Right lobe of liver (tissue), 4 donors: ENCODE data around the gene MYPOP.

Experiments used
- POLR2A ChIP-seq: fragments of 450-650 bp; IDR thresholded peaks from one replicate; pipeline ENCODE4 v1.6.1; 2017; ENCODE audit warnings: antibody characterized with exemption, mild to moderate bottlenecking
- TF ChIP-seq, protein P1 (sequence below), 4 donors: fragments of 200-600 bp in 3 of 4; fragments of 450-650 bp in 1 of 4; IDR thresholded peaks; one replicate each; pipeline versions ENCODE4 v1.5.1 to v1.8.0; 2016 to 2022; ENCODE audit warnings: antibody characterized with exemption in 4 of 4, mild to moderate bottlenecking in 2 of 4
- donor health status: DM: no; HTN: no; CAD: no.
- donor health status: DM: no; HTN: no; CAD: no.
- donor health status: DM: no; HTN: yes; CAD: no.

DNA sequence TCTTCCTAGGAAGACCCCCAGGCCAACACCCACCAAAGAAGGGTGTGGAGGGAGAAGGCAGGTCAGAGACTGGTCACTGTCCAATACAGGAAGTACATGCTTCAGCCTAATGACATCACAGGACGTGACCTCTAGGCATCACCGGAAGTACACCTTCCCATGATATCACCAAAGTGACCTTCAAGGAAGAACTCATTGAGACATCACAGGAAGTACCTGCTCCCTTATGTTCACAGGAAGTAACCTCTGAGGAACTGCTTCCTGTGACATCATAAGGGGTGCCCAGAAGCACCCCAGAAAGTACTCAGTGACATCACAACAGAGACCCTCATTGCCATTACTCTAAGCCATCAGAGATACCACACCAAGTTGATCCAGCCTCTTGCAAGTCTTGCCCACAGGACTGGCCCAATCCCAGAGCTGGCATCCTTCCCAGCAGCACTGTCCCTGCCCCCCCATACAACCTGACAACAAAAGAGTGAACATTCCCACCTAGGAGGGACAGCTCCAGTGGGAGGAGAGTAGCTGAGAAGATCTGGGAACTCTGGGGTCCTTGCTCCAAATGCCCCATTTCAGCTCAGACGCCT lies 36.4 kb upstream of the MYPOP start:
- TF ChIP-seq, protein P1, sequence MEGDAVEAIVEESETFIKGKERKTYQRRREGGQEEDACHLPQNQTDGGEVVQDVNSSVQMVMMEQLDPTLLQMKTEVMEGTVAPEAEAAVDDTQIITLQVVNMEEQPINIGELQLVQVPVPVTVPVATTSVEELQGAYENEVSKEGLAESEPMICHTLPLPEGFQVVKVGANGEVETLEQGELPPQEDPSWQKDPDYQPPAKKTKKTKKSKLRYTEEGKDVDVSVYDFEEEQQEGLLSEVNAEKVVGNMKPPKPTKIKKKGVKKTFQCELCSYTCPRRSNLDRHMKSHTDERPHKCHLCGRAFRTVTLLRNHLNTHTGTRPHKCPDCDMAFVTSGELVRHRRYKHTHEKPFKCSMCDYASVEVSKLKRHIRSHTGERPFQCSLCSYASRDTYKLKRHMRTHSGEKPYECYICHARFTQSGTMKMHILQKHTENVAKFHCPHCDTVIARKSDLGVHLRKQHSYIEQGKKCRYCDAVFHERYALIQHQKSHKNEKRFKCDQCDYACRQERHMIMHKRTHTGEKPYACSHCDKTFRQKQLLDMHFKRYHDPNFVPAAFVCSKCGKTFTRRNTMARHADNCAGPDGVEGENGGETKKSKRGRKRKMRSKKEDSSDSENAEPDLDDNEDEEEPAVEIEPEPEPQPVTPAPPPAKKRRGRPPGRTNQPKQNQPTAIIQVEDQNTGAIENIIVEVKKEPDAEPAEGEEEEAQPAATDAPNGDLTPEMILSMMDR (IDR thresholded peaks at IDR 0.05), result no peak
- no peak for TF ChIP-seq POLR2A
